ENCODE results near the gene CNBP. TPM values are rescaled to one million over a fixed set of nuclear protein-coding genes. Genes with fewer than 3 reads are reported as not detected.

The CNBP gene
- total and polyA plus RNA-seq, 2 of the 4 experiments (the other 2 are of a cell fraction): 217 to 223 TPM

- H4K20me1 ChIP-seq (ENCODE audit: insufficient read depth, low read length): no peaks in the 10 kb centered on the region
- no peak overlapping the region for H4K5ac ChIP-seq (ENCODE audit: low read depth, low read length)
- H2AFZ ChIP-seq (replicated peaks; ENCODE audit: low read length, poor library complexity): no peak overlapping the region
- no peak overlapping the region for H4K91ac ChIP-seq (ENCODE audit: insufficient read depth, low read depth, low read length)
- H2BK20ac ChIP-seq (ENCODE audit: low read depth, low read length): no peak overlapping the region
- BruUV-seq (replicated peaks): no TSS peak
- dilution Hi-C loops (cut with HindIII; ENCODE audit: low sequenced_read_pairs, unreplicated experiment): no loop called here
- DNase-seq (no peak), ATAC-seq (ENCODE audit: low read depth) (no peak)
- H2AK5ac ChIP-seq (ENCODE audit: low read depth, low read length): no peak overlapping the region
- H3K4ac ChIP-seq (ENCODE audit: low read depth, low read length): no peak overlapping the region
- POLR2A ChIA-PET (ENCODE audit: unreplicated experiment): no interaction called here
- no peak overlapping the region for H2BK120ac ChIP-seq (ENCODE audit: low read depth, low read length)
- H4K8ac ChIP-seq (ENCODE audit: low read depth in 2 of 2, low read length in 2 of 2): no peak overlapping the region
- in situ Hi-C loops (cut with MboI; ENCODE audit: low sequenced_read_pairs): no loop called here
- H2BK5ac ChIP-seq (ENCODE audit: low read depth, low read length, poor library complexity, severe bottlenecking): no peak overlapping the region
- CTCF ChIA-PET: no interaction called here
- H3K27ac ChIP-seq (ENCODE audit: insufficient read depth, low read length): no peak overlapping the region
- WGBS, 2 experiments (ENCODE audit: extremely low coverage in 2 of 2, insufficient read length in 1 of 2): 83% methylated on average over 2 of the region's 5 CpGs; no CpG with 5 or more reads in 1 of the 2 experiments
- no peak overlapping the region for H2AK9ac ChIP-seq (replicated peaks; ENCODE audit: low read depth, low read length, poor library complexity)
- no peak overlapping the region for H3K4me2 ChIP-seq (ENCODE audit: low read depth, low read length)
- no peaks in the 10 kb centered on the region for H3K9me3 ChIP-seq (ENCODE audit: control insufficient read depth, insufficient read depth, low read length)
- no peak overlapping the region for H2BK15ac ChIP-seq (ENCODE audit: low read depth, low read length)
- no peak overlapping the region for H3K14ac ChIP-seq (replicated peaks; ENCODE audit: low read depth, low read length)
- H3K23ac ChIP-seq (ENCODE audit: low read depth, low read length): no peak overlapping the region
- peaks cover 49% of the 10 kb centered on the region for H3K36me3 ChIP-seq (ENCODE audit: control insufficient read depth, insufficient read depth, low read length)
- no peaks in the 10 kb centered on the region; a peak in 1 of 4 replicates for H3K79me1 ChIP-seq (ENCODE audit: low read depth in 1 of 2, low read length in 2 of 2)
- no peak overlapping the region for H3K18ac ChIP-seq (ENCODE audit: low read depth, low read length)
- H3K27me3 ChIP-seq (ENCODE audit: control insufficient read depth, insufficient read depth, low read length): no peaks in the 10 kb centered on the region
- intact Hi-C loops (cut with micrococcal nuclease): no loop called here
- no peak overlapping the region for H3K56ac ChIP-seq (ENCODE audit: extremely low read depth, insufficient read depth, low read length)
- H3K9ac ChIP-seq (ENCODE audit: low read depth, low read length): no peak overlapping the region
- H3K4me1 ChIP-seq (ENCODE audit: control insufficient read depth, insufficient read depth, low read length): peaks cover 3% of the 10 kb centered on the region; the same call in 1 of the 2 replicates
- no peaks in the 10 kb centered on the region for H3K9me1 ChIP-seq (ENCODE audit: insufficient read depth, low read length)
- TF ChIP-seq RCOR1 (IDR thresholded peaks at IDR 0.05; ENCODE audit: insufficient replicate concordance, low read length) (no peak), POLR2A (IDR thresholded peaks at IDR 0.05; ENCODE audit: low read depth, low read length) (no peak), RFX5 (IDR thresholded peaks at IDR 0.05; ENCODE audit: low read depth, low read length) (no peak), USF2 (IDR thresholded peaks at IDR 0.05; ENCODE audit: low read depth, low read length) (no peak), SMC3 (IDR thresholded peaks at IDR 0.05; ENCODE audit: low read depth, low read length) (no peak)
- no peak overlapping the region for H3K4me3 ChIP-seq (ENCODE audit: insufficient read depth, low read depth, low read length)
Observed at GRCh38 chr3:129132097-129132866, 51.4 kb downstream of the CNBP start.
